Calu3 (cell line): Measurements from ENCODE around the gene TTC1. TPM values are rescaled to one million over a fixed set of nuclear protein-coding genes. Genes with fewer than 3 reads are reported as not detected.
"Not testable (repeated sequence)": the region's sequence is repeated elsewhere in the genome, so short reads cannot be mapped to it uniquely, and the experiment has no call there.

Source experiments
- BruUV-seq: library from RNA; stranded (reverse); fragments of 400-500 nt; replicated peaks from 2 replicates; lab custom pipeline; 2021; lab: Mats Ljungman, UMichigan
- CTCF ChIA-PET: fragments of 300-600 bp; sonication (Branson Sonifier 250); formaldehyde crosslinking; loops from one replicate; lab custom pipeline; 2022; ENCODE audit warnings: antibody characterized with exemption; lab: Charles Lee
- DNase-seq: peaks from one replicate; pipeline ENCODE4 v3.0.0; 2022
- H3K27ac Mint-ChIP-seq: one replicate; pipeline ENCODE4 v1.8.0; 2022; ENCODE audit warnings: mixed read lengths; ENCODE audit not compliant: unreplicated experiment
- H3K27me3 Mint-ChIP-seq: one replicate; pipeline ENCODE4 v1.8.0; 2022; ENCODE audit warnings: mixed read lengths; ENCODE audit not compliant: unreplicated experiment
- H3K36me3 Mint-ChIP-seq: one replicate; pipeline ENCODE4 v1.8.0; 2022; ENCODE audit warnings: mild to moderate bottlenecking, moderate library complexity, mixed read lengths; ENCODE audit not compliant: insufficient read depth, unreplicated experiment
- H3K4me1 Mint-ChIP-seq: one replicate; pipeline ENCODE4 v1.8.0; 2022; ENCODE audit warnings: mild to moderate bottlenecking, low read depth, mixed read lengths; ENCODE audit not compliant: unreplicated experiment
- H3K4me3 Mint-ChIP-seq: one replicate; pipeline ENCODE4 v1.8.0; 2022; ENCODE audit warnings: mild to moderate bottlenecking, low read depth, moderate library complexity, mixed read lengths; ENCODE audit not compliant: unreplicated experiment
- H3K9me3 Mint-ChIP-seq: one replicate; pipeline ENCODE4 v1.8.0; 2022; ENCODE audit warnings: low read depth, mixed read lengths; ENCODE audit not compliant: unreplicated experiment
- intact Hi-C: fragments of 100-400 bp; cut with micrococcal nuclease; formaldehyde crosslinking; loops from one replicate; pipeline ENCODE4 v1.10.0; 2022; ENCODE audit not compliant: unreplicated experiment
- total RNA-seq: library from RNA; stranded (reverse); gene quantifications from 2 replicates; pipeline ENCODE4 v1.2.3, GENCODE V29; 2022
- TF ChIP-seq, protein P1 (sequence below): fragments of 200-600 bp; IDR thresholded peaks from one replicate; pipeline ENCODE4 v1.8.0; 2022; ENCODE audit warnings: antibody characterized with exemption; ENCODE audit not compliant: unreplicated experiment

The TTC1 gene
- total RNA-seq, 1 experiment from 2014 or later: 66.4 TPM

DNA sequence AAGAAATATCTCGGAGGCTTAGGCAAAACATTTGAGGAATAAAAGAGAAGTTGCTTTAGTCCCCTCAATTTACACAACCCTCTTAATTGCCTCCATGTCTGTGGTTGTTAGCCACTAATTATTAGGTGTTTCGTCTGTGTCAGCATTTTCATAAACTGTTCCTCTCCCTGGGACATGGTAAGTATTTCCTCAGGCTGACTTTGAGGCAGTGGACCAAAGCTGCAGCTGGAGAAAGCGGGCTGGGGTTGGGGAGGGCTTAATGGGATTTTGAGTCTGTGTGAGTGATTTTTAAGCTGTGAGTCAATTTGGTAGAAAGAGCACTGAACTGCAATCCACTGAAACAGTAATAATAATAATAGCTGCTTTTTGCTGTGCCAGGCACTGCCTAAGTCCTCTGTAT lies 13.0 kb upstream of the TTC1 start:
- no peak overlapping the region for H3K4me3 Mint-ChIP-seq
- H3K4me1 Mint-ChIP-seq: no peaks in the 10 kb centered on the region
- BruUV-seq: no TSS peak
- intact Hi-C loops: no loop called here
- peaks cover 2% of the 10 kb centered on the region for H3K9me3 Mint-ChIP-seq
- H3K36me3 Mint-ChIP-seq: no peaks in the 10 kb centered on the region
- H3K27ac Mint-ChIP-seq: no peak overlapping the region
- peaks cover 15% of the 10 kb centered on the region for H3K27me3 Mint-ChIP-seq
- no peak for DNase-seq
- CTCF ChIA-PET: no interaction called here
- TF ChIP-seq, protein P1, sequence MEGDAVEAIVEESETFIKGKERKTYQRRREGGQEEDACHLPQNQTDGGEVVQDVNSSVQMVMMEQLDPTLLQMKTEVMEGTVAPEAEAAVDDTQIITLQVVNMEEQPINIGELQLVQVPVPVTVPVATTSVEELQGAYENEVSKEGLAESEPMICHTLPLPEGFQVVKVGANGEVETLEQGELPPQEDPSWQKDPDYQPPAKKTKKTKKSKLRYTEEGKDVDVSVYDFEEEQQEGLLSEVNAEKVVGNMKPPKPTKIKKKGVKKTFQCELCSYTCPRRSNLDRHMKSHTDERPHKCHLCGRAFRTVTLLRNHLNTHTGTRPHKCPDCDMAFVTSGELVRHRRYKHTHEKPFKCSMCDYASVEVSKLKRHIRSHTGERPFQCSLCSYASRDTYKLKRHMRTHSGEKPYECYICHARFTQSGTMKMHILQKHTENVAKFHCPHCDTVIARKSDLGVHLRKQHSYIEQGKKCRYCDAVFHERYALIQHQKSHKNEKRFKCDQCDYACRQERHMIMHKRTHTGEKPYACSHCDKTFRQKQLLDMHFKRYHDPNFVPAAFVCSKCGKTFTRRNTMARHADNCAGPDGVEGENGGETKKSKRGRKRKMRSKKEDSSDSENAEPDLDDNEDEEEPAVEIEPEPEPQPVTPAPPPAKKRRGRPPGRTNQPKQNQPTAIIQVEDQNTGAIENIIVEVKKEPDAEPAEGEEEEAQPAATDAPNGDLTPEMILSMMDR: no peak

GRCh38 chr5:160001457-160001856 lies 7.5 kb upstream of the TTC1 start:
- BruUV-seq: no TSS peak
- H3K27ac Mint-ChIP-seq: no peak overlapping the region
- TF ChIP-seq, protein P1: no peak
- H3K9me3 Mint-ChIP-seq: no peaks in the 10 kb centered on the region
- peaks cover 22% of the 10 kb centered on the region for H3K27me3 Mint-ChIP-seq
- H3K4me1 Mint-ChIP-seq: no peaks in the 10 kb centered on the region
- CTCF ChIA-PET: no interaction called here
- no peaks in the 10 kb centered on the region for H3K36me3 Mint-ChIP-seq
- DNase-seq: no peak
- intact Hi-C loops: no loop called here
- H3K4me3 Mint-ChIP-seq: no peak overlapping the region

- BruUV-seq: no TSS peak
- Mint-ChIP-seq H3K27me3 (peaks cover 6% of the 10 kb centered on the region), H3K4me3 (no peak overlapping the region), H3K9me3 (no peaks in the 10 kb centered on the region), H3K4me1 (peaks cover 22% of the 10 kb centered on the region), H3K36me3 (peaks cover 28% of the 10 kb centered on the region), H3K27ac (no peak overlapping the region)
- CTCF ChIA-PET: interaction anchor here (0.5 kb wide), 1 partner anchor 144 kb away, joined by 3 read pairs; no protein-coding TSS in a partner anchor
- intact Hi-C loops: no loop called here
- DNase-seq: no peak
- TF ChIP-seq, protein P1: no peak
These were observed 1.4 kb upstream of the TTC1 start for GRCh38 chr5:160007514-160007913.

DNA sequence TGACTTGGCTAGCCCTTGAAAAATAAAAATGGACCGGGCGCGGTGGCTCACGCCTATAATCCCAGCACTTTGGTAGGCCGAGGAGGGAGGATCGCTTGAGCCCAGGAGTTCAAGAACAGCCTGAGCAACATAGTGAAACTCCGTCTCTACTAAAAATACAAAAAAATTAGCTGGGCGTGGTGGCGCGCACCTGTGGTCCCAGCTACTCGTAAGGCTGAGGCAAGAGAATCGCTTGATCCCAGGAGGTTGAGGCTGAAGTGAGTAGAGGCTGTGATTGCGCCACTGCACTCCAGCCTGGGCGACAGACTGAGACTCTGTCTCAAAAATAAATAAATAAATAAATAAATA lies 436 bp upstream of the TTC1 start:
- Mint-ChIP-seq H3K4me3 (peak overlapping the region; percentile 93), H3K27ac (peak overlapping the region; percentile 100)

GRCh38 chr5:160009591-160009989 lies 651 bp downstream of the TTC1 start:
- no peaks in the 10 kb centered on the region for H3K27me3 Mint-ChIP-seq
- CTCF ChIA-PET: interaction anchor here (0.5 to 1.6 kb wide), 3 partner anchors 12 to 428 kb away, joined by 3 to 13 read pairs (median 3); no protein-coding TSS in a partner anchor
- DNase-seq: no peak
- peaks cover 38% of the 10 kb centered on the region for H3K36me3 Mint-ChIP-seq
- H3K9me3 Mint-ChIP-seq: no peaks in the 10 kb centered on the region
- intact Hi-C loops: no loop called here
- H3K4me3 Mint-ChIP-seq: peak overlapping the region; percentile 93
- TF ChIP-seq, protein P1: no peak
- peaks cover 22% of the 10 kb centered on the region for H3K4me1 Mint-ChIP-seq
- no TSS peak for BruUV-seq
- peak overlapping the region; percentile 100 for H3K27ac Mint-ChIP-seq

More for the DNA sequence above, 436 bp upstream of the TTC1 start:
- H3K27me3 Mint-ChIP-seq, BruUV-seq, DNase-seq, H3K9me3 Mint-ChIP-seq, intact Hi-C loops: not testable (repeated sequence)
- Mint-ChIP-seq H3K36me3 (peaks cover 35% of the 10 kb centered on the region), H3K4me1 (peaks cover 22% of the 10 kb centered on the region)
- CTCF ChIA-PET: interaction anchor here (0.6 to 1.6 kb wide), 5 partner anchors 8 to 427 kb away, joined by 3 to 13 read pairs (median 4); no protein-coding TSS in a partner anchor
